Fibroblast of peridontal ligament (primary cell): ENCODE measurements around the gene NCOA6.
A peak's percentile ranks its signal among the peaks of the same experiment; 100 is the strongest.

Experiments used
- DNase-seq: peaks from one replicate; pipeline ENCODE4 v3.0.0-alpha.2; 2010; ENCODE audit errors: extremely low read depth

The NCOA6 gene

GRCh38 chr20:34825530-34826362 lies at the start of gene NCOA6:
NCOA6 (minus strand) TSS chr20:34825651; CDS start chr20:34782355, 43,296 bp downstream.
- peak; percentile 70 for DNase-seq

- peak; percentile 93 for DNase-seq
Observed at GRCh38 chr20:34874094-34874654, 48.7 kb upstream of the NCOA6 start.

GRCh38 chr20:34873583-34874093 lies 48.2 kb upstream of the NCOA6 start:
- DNase-seq = no peak

- peak; percentile 47 for DNase-seq
Observed at GRCh38 chr20:34872622-34873224, 47.3 kb upstream of the NCOA6 start, which contains the start of gene GGT7. GGT7 (minus strand) TSS chr20:34872856; CDS start chr20:34872815, 41 bp downstream.

- DNase-seq = no peak
Observed at GRCh38 chr20:34871966-34872621, 46.6 kb upstream of the NCOA6 start.

GRCh38 chr20:34871320-34871926 lies 46.0 kb upstream of the NCOA6 start:
- no peak for DNase-seq

- no peak for DNase-seq
Observed at GRCh38 chr20:34864216-34864615, 38.8 kb upstream of the NCOA6 start.

GRCh38 chr20:34863421-34863965 lies 38.0 kb upstream of the NCOA6 start:
- no peak for DNase-seq

- no peak for DNase-seq
Observed at GRCh38 chr20:34862724-34863123, 37.3 kb upstream of the NCOA6 start.

GRCh38 chr20:34861386-34862084 lies 36.1 kb upstream of the NCOA6 start:
- DNase-seq = no peak

- no peak for DNase-seq
Observed at GRCh38 chr20:34859826-34860545, 34.5 kb upstream of the NCOA6 start.

GRCh38 chr20:34859367-34859766 lies 33.9 kb upstream of the NCOA6 start:
- DNase-seq = no peak

GRCh38 chr20:34852298-34852697 lies 26.8 kb upstream of the NCOA6 start:
- no peak for DNase-seq

GRCh38 chr20:34850969-34851368 lies 25.5 kb upstream of the NCOA6 start:
- no peak for DNase-seq

GRCh38 chr20:34849778-34850177 lies 24.3 kb upstream of the NCOA6 start:
- DNase-seq = no peak

GRCh38 chr20:34848597-34848996 lies 23.1 kb upstream of the NCOA6 start:
- DNase-seq = no peak

GRCh38 chr20:34843421-34843820 lies 18.0 kb upstream of the NCOA6 start:
- DNase-seq = no peak

- no peak for DNase-seq
Observed at GRCh38 chr20:34842143-34842542, 16.7 kb upstream of the NCOA6 start.

GRCh38 chr20:34834459-34834893 lies 9.0 kb upstream of the NCOA6 start:
- DNase-seq = peak; percentile 70

GRCh38 chr20:34831936-34832335 lies 6.5 kb upstream of the NCOA6 start:
- DNase-seq = no peak
